Natural killer cell (primary cell): ENCODE measurements around the gene OS9. TPM values are rescaled to one million over a fixed set of nuclear protein-coding genes. Genes with fewer than 3 reads are reported as not detected.
"Not testable (repeated sequence)": the region's sequence is repeated elsewhere in the genome, so short reads cannot be mapped to it uniquely, and the experiment has no call there.

Experiments
- ATAC-seq, 3 donors: fragments of 150-1000 bp in 2 of 3; fragments of 200-7000 bp in 1 of 3; cut with Tn5 transposase; 1 replicate in 1 of 3; 2 replicates in 2 of 3; pipeline ENCODE4 v1.10.0; 2021; ENCODE audit warnings: mild to moderate bottlenecking in 2 of 3, moderate library complexity in 2 of 3
- DNase-seq, 2 donors: peaks; one replicate each; pipeline versions ENCODE4 v3.0.0 to v3.0.0-alpha.2; 2013 to 2021; ENCODE audit warnings: mixed read lengths in 1 of 2
- H3K27ac ChIP-seq: one replicate; pipeline ENCODE4 v1.5.1; 2013; ENCODE audit warnings: mild to moderate bottlenecking, low read length
- H3K27me3 ChIP-seq: one replicate; pipeline ENCODE4 v1.6.1; 2013; ENCODE audit warnings: low read length; ENCODE audit not compliant: control insufficient read depth, insufficient read depth
- H3K36me3 ChIP-seq: one replicate; pipeline ENCODE4 v1.6.1; 2013; ENCODE audit warnings: low read length; ENCODE audit not compliant: control insufficient read depth, insufficient read depth
- H3K4me1 ChIP-seq: one replicate; pipeline ENCODE4 v1.6.1; 2013; ENCODE audit warnings: low read length; ENCODE audit not compliant: control insufficient read depth, insufficient read depth
- H3K4me3 ChIP-seq: one replicate; pipeline ENCODE4 v1.5.1; 2013; ENCODE audit warnings: low read length
- H3K9me3 ChIP-seq: one replicate; pipeline ENCODE4 v1.6.1; 2013; ENCODE audit warnings: low read length; ENCODE audit not compliant: control insufficient read depth, insufficient read depth
- H3K27ac Mint-ChIP-seq, 2 donors: one replicate each; pipeline ENCODE4 v1.8.0; 2022; ENCODE audit warnings: mild to moderate bottlenecking in 2 of 2, mixed read lengths in 2 of 2, moderate library complexity in 1 of 2
- H3K27me3 Mint-ChIP-seq, 2 donors: one replicate each; pipeline ENCODE4 v1.8.0; 2022; ENCODE audit warnings: low read depth in 2 of 2, mixed read lengths in 2 of 2
- H3K36me3 Mint-ChIP-seq: one replicate; pipeline ENCODE4 v1.8.0; 2022; ENCODE audit warnings: mixed read lengths
- H3K4me1 Mint-ChIP-seq, 2 donors: one replicate each; pipeline ENCODE4 v1.8.0; 2022; ENCODE audit warnings: mixed read lengths in 2 of 2
- H3K4me3 Mint-ChIP-seq: one replicate; pipeline ENCODE4 v1.8.0; 2022; ENCODE audit warnings: mild to moderate bottlenecking, moderate library complexity, mixed read lengths
- H3K9me3 Mint-ChIP-seq, 2 donors: one replicate each; pipeline ENCODE4 v1.8.0; 2022; ENCODE audit warnings: mixed read lengths in 2 of 2
- CTCF ChIP-seq: fragments of 200-600 bp; IDR thresholded peaks from one replicate; pipeline ENCODE4 v1.8.0; 2022; ENCODE audit warnings: antibody characterized with exemption
- WGBS: methylation state at CpG from one replicate; pipeline ENCODE4 v1.1.7; 2013; ENCODE audit warnings: missing lambda C conversion rate; ENCODE audit not compliant: insufficient coverage; 5-methylcytosine and 5-hydroxymethylcytosine counted together
- intact Hi-C: fragments of 100-400 bp; cut with micrococcal nuclease; formaldehyde crosslinking; loops from one replicate; pipeline ENCODE4 v1.14.2; 2022
- total RNA-seq, 4 donors: library from RNA; stranded (reverse); fragments of 120-200 nt in 1 of 4; gene quantifications; one replicate each; pipeline versions ENCODE4 v1.2.3 to v1.2.4, GENCODE V29; 2013 to 2022

OS9 gene
- 100 to 1,000 TPM; 185 to 221 (median 198) TPM for total RNA-seq
- 178 TPM for total RNA-seq (2013)

- Histone ChIP-seq H3K9me3 (no peaks in the 10 kb centered on the region), H3K27me3 (no peaks in the 10 kb centered on the region), H3K36me3 (peaks cover 29% of the 10 kb centered on the region), H3K4me1 (peaks cover 14% of the 10 kb centered on the region), H3K27ac (peak within 1 kb of the TSS; percentile 57), H3K4me3 (peak within 1 kb of the TSS; percentile 82)
- no peak within 1 kb of the TSS for H3K4me3 Mint-ChIP-seq
- peak; percentile 85 for TF ChIP-seq CTCF
- ATAC-seq (peak; percentile 91 to 98 (median 92)), DNase-seq (peak; percentile 88 to 100)
- H3K9me3 Mint-ChIP-seq: no peaks in the 10 kb centered on the region
- WGBS: under 1% methylated on average over 42 of the region's 45 CpGs
- no peaks in the 10 kb centered on the region for H3K36me3 Mint-ChIP-seq
- no peak within 1 kb of the TSS for H3K27ac Mint-ChIP-seq
- intact Hi-C loops: loop anchor here (1.0 to 5.0 kb wide), 3 partner anchors 50 to 172 kb away; partner anchors contain the start of genes DDIT3 and MBD6
- H3K27me3 Mint-ChIP-seq: peaks cover 3 to 15% of the 10 kb centered on the region in 2 donors
- peaks cover 2 to 8% of the 10 kb centered on the region in 2 donors for H3K4me1 Mint-ChIP-seq
Measured at GRCh38 chr12:57693659-57694458, at the start of gene OS9. Gene OS9 (plus strand): TSS chr12:57694132. CDS start chr12:57694162, 30 bp downstream.

DNA sequence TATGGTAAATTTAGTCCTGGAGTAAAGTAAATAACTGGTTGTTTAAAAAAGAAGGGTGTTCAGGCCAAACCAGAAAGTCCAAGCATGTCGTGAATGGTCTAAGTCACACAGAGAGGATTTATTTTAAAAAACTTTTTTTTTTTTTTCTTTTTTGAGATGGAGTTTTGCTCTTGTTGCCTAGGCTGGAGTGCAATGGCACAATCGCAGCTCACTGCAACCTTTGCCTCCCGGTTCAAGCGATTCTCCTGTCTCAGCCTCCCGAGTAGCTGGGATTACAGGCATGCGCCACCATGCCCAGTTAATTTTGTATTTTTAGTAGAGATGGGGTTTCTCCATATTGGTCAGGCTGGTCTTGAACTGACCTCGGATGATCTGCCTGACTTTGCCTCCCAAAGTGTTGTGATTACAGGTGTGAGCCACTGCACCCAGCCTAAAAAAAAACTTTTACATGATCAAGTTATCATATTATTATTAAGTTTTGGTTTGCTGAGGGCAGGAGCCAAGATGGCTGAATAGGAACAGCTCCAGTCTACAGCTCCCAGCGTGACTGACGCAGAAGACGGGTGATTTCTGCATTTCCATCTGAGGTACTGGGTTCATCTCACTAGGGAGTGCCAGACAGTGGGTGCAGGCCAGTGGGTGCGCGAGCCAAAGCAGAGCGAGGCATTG is 47.8 kb upstream of the OS9 start:
- H3K27me3 Mint-ChIP-seq, H3K4me1 Mint-ChIP-seq, H3K4me3 ChIP-seq, DNase-seq, H3K9me3 Mint-ChIP-seq, H3K36me3 ChIP-seq, ATAC-seq, H3K27me3 ChIP-seq, intact Hi-C loops, H3K9me3 ChIP-seq, H3K4me1 ChIP-seq, H3K27ac Mint-ChIP-seq, H3K36me3 Mint-ChIP-seq, H3K27ac ChIP-seq, H3K4me3 Mint-ChIP-seq: not testable (repeated sequence)
- 75% methylated on average over 5 of the region's 13 CpGs for WGBS

DNA sequence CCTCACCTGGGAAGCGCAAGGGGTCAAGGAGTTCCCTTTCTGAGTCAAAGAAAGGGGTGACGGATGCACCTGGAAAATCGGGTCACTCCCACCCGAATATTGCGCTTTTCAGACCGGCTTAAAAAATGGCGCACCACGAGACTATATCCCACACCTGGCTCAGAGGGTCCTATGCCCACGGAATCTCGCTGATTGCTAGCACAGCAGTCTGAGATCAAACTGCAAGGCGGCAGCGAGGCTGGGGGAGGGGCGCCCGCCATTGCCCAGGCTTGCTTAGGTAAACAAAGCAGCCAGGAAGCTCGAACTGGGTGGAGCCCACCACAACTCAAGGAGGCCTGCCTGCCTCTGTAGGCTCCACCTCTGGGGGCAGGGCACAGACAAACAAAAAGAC is 47.3 kb upstream of the OS9 start:
- ATAC-seq, H3K27me3 ChIP-seq, H3K9me3 Mint-ChIP-seq, H3K27ac ChIP-seq, H3K4me1 Mint-ChIP-seq, H3K36me3 Mint-ChIP-seq, H3K36me3 ChIP-seq, H3K27me3 Mint-ChIP-seq, H3K4me3 Mint-ChIP-seq, H3K4me1 ChIP-seq, H3K9me3 ChIP-seq, H3K27ac Mint-ChIP-seq, intact Hi-C loops, DNase-seq, H3K4me3 ChIP-seq: not testable (repeated sequence)
- WGBS: no CpG with 5 or more reads among the region's 15 CpGs

- intact Hi-C loops: no loop called here
- TF ChIP-seq CTCF: no peak
- H3K4me1 Mint-ChIP-seq: no peaks in the 10 kb centered on the region
- H3K4me1 ChIP-seq: no peaks in the 10 kb centered on the region
- H3K36me3 ChIP-seq: no peaks in the 10 kb centered on the region
- H3K4me3 Mint-ChIP-seq: no peak overlapping the region
- no peak overlapping the region for H3K27ac ChIP-seq
- no peaks in the 10 kb centered on the region for H3K9me3 Mint-ChIP-seq
- ATAC-seq: no peak
- H3K9me3 ChIP-seq: no peaks in the 10 kb centered on the region
- H3K4me3 ChIP-seq: no peak overlapping the region
- WGBS: 78% methylated on average over 3 of the region's 3 CpGs
- no peaks in the 10 kb centered on the region for H3K36me3 Mint-ChIP-seq
- no peaks in the 10 kb centered on the region for H3K27me3 ChIP-seq
- DNase-seq: no peak
- H3K27me3 Mint-ChIP-seq: peaks cover 3 to 24% of the 10 kb centered on the region in 2 donors
- H3K27ac Mint-ChIP-seq: no peak overlapping the region
Measured at GRCh38 chr12:57654042-57654441, 39.9 kb upstream of the OS9 start.
